Tibial nerve (tissue), 4 donors: ENCODE data around the gene CAMTA1.

ENCODE experiments used
- CTCF ChIP-seq, 5 experiments: fragments of 200-600 bp in 3 of 5; fragments of 450-650 bp in 2 of 5; sonication (generic) in 3 of 5; IDR thresholded peaks; one replicate each; pipeline ENCODE4 v1.5.1; 2016 to 2019; ENCODE audit warnings: antibody characterized with exemption in 5 of 5, mild to moderate bottlenecking in 3 of 5, moderate library complexity in 2 of 5
- EP300 ChIP-seq, 2 donors: sonication (generic); formaldehyde crosslinking; IDR thresholded peaks; one replicate each; pipeline ENCODE4 v1.6.1; 2017; ENCODE audit warnings: antibody characterized with exemption in 2 of 2, mild to moderate bottlenecking in 1 of 2
- POLR2A ChIP-seq, 2 donors: fragments of 450-650 bp; IDR thresholded peaks; one replicate each; pipeline ENCODE4 v1.6.1; 2017; ENCODE audit warnings: antibody characterized with exemption in 2 of 2, mild to moderate bottlenecking in 2 of 2, moderate library complexity in 2 of 2

DNA sequence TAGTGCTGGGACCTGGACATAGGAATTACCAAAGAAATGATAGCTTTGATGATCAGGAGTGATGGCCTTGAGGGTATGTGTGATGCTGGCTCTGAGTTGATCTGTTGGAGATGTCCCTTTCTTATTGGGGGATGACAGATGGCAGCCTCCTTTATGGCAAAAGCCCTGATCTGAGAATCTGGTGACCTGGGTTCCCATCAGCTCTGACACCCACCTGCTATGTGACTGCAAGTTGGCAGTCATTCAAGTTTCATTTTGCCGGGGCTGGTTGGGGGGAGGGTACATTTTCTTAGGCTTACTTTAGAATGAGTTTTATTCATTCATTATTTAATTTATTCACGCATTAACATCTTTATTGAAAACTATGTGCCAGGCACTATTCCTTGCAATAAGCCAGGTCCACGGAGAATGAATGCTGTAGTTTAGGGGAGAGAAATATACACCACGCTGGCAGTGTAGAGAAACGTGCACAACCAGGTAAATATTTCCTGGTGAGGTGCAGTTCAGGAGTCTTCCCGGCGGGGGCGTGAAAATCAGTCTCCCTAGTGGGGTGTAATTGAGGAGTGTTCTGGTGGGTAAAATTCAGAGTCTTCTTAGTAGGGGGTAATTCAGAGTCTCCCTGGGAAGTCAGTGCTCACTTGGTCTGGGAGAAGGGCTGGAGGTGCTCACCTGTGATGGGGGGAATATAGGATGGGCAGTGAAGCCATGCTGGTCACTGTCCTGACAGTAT lies 401.3 kb downstream of the CAMTA1 start:
- TF ChIP-seq CTCF (IDR thresholded peaks at IDR 0.05) (no peak), EP300 (IDR thresholded peaks at IDR 0.05) (no peak), POLR2A (IDR thresholded peaks at IDR 0.05) (no peak)
